Mesenchymal stem cell (in vitro differentiated cells and primary cell): ENCODE measurements around the gene PSMG1.

ENCODE experiments used
- DNase-seq: peaks from one replicate; pipeline ENCODE4 v3.0.0-alpha.2; 2013
- H2AFZ ChIP-seq: one replicate; pipeline ENCODE4 v1.6.1; 2013; ENCODE audit warnings: low read depth, mild to moderate bottlenecking, control low read depth, inconsistent platforms, low read length, moderate library complexity
- H2AK5ac ChIP-seq: 2 replicates; pipeline ENCODE4 v1.6.1; 2013; ENCODE audit warnings: low read length, moderate library complexity, mild to moderate bottlenecking, inconsistent platforms; ENCODE audit not compliant: severe bottlenecking
- H2BK120ac ChIP-seq: one replicate; pipeline ENCODE4 v1.6.1; 2013; ENCODE audit warnings: low read depth, mild to moderate bottlenecking, inconsistent platforms, low read length, moderate library complexity
- H2BK12ac ChIP-seq, 2 experiments: one replicate each; pipeline ENCODE4 v1.6.1; 2013; ENCODE audit warnings: inconsistent platforms in 2 of 2, low read length in 2 of 2, mild to moderate bottlenecking in 2 of 2, moderate library complexity in 2 of 2, control low read depth in 1 of 2
- H2BK15ac ChIP-seq: one replicate; pipeline ENCODE4 v1.6.1; 2013; ENCODE audit warnings: mild to moderate bottlenecking, low read depth, inconsistent platforms; ENCODE audit not compliant: poor library complexity, severe bottlenecking
- H2BK5ac ChIP-seq: 2 replicates; pipeline ENCODE4 v1.6.1; 2013; ENCODE audit warnings: low read depth, mild to moderate bottlenecking, low read length, control low read depth, inconsistent platforms; ENCODE audit not compliant: poor library complexity, severe bottlenecking
- H3K14ac ChIP-seq, 2 experiments: one replicate each; pipeline ENCODE4 v1.6.1; 2013; ENCODE audit warnings: inconsistent platforms in 2 of 2, low read length in 2 of 2, control low read depth in 1 of 2, mild to moderate bottlenecking in 1 of 2, moderate library complexity in 1 of 2
- H3K18ac ChIP-seq, 2 experiments: one replicate each; pipeline ENCODE4 v1.6.1; 2013; ENCODE audit warnings: inconsistent platforms in 2 of 2, low read length in 2 of 2, control low read depth in 1 of 2, low read depth in 1 of 2, mild to moderate bottlenecking in 1 of 2
- H3K23ac ChIP-seq, 2 experiments: one replicate each; pipeline ENCODE4 v1.6.1; 2013; ENCODE audit warnings: inconsistent platforms in 2 of 2, low read length in 2 of 2, mild to moderate bottlenecking in 2 of 2, moderate library complexity in 2 of 2, control low read depth in 1 of 2
- H3K27ac ChIP-seq: 2 replicates; pipeline ENCODE4 v1.5.1; 2013; ENCODE audit warnings: mild to moderate bottlenecking, moderate library complexity, low read length, control low read depth, inconsistent platforms; ENCODE audit not compliant: poor library complexity, severe bottlenecking
- H3K27me3 ChIP-seq, 2 experiments: 2 replicates each; pipeline versions ENCODE4 v1.6.1 to v1.7.0; 2013; ENCODE audit warnings: low read length in 2 of 2, mild to moderate bottlenecking in 2 of 2, moderate library complexity in 2 of 2, control low read depth in 1 of 2, inconsistent platforms in 1 of 2; ENCODE audit not compliant: control insufficient read depth in 1 of 2, insufficient read depth in 1 of 2
- H3K36me3 ChIP-seq, 2 experiments: 2 replicates each; pipeline versions ENCODE4 v1.6.1 to v1.7.0; 2013; ENCODE audit warnings: low read length in 2 of 2, control low read depth in 1 of 2, inconsistent platforms in 1 of 2, low read depth in 1 of 2, mild to moderate bottlenecking in 1 of 2; ENCODE audit not compliant: insufficient read depth in 2 of 2, control insufficient read depth in 1 of 2
- H3K4ac ChIP-seq, 2 experiments: one replicate each; pipeline ENCODE4 v1.6.1; 2013; ENCODE audit warnings: inconsistent platforms in 2 of 2, low read length in 2 of 2, mild to moderate bottlenecking in 2 of 2, moderate library complexity in 2 of 2, control low read depth in 1 of 2, low read depth in 1 of 2
- H3K4me1 ChIP-seq: 2 replicates; pipeline ENCODE4 v1.6.1; 2013; ENCODE audit warnings: low read depth, low read length, control low read depth; ENCODE audit not compliant: control insufficient read depth, insufficient read depth
- H3K4me2 ChIP-seq: 2 replicates; pipeline ENCODE4 v1.6.1; 2013; ENCODE audit warnings: low read length, mild to moderate bottlenecking, inconsistent platforms; ENCODE audit not compliant: poor library complexity, severe bottlenecking
- H3K4me3 ChIP-seq, 2 experiments: 2 replicates each; pipeline versions ENCODE4 v1.5.1 to v1.7.0; 2013; ENCODE audit warnings: low read length in 2 of 2, mild to moderate bottlenecking in 2 of 2, control low read depth in 1 of 2, low read depth in 1 of 2; ENCODE audit not compliant: insufficient read depth in 1 of 2
- H3K79me1 ChIP-seq: replicated peaks from 2 replicates; pipeline ENCODE4 v1.6.1; 2013; ENCODE audit warnings: mild to moderate bottlenecking, control low read depth, low read length, inconsistent platforms; ENCODE audit not compliant: poor library complexity, severe bottlenecking
- H3K9ac ChIP-seq: 2 replicates; pipeline ENCODE4 v1.7.0; 2013; ENCODE audit warnings: mild to moderate bottlenecking, low read length, moderate library complexity
- H3K9me3 ChIP-seq: 2 replicates; pipeline ENCODE4 v1.7.0; 2013; ENCODE audit warnings: mild to moderate bottlenecking, low read length; ENCODE audit not compliant: control insufficient read depth
- H4K8ac ChIP-seq: one replicate; pipeline ENCODE4 v1.6.1; 2013; ENCODE audit warnings: inconsistent platforms, mild to moderate bottlenecking, low read length, moderate library complexity
- H4K91ac ChIP-seq: one replicate; pipeline ENCODE4 v1.6.1; 2013; ENCODE audit warnings: mild to moderate bottlenecking, low read length, inconsistent platforms
- WGBS: methylation state at CpG from one replicate; pipeline ENCODE4 v1.1.7; 2013; ENCODE audit warnings: mixed read lengths; 5-methylcytosine and 5-hydroxymethylcytosine counted together

PSMG1 gene

DNA sequence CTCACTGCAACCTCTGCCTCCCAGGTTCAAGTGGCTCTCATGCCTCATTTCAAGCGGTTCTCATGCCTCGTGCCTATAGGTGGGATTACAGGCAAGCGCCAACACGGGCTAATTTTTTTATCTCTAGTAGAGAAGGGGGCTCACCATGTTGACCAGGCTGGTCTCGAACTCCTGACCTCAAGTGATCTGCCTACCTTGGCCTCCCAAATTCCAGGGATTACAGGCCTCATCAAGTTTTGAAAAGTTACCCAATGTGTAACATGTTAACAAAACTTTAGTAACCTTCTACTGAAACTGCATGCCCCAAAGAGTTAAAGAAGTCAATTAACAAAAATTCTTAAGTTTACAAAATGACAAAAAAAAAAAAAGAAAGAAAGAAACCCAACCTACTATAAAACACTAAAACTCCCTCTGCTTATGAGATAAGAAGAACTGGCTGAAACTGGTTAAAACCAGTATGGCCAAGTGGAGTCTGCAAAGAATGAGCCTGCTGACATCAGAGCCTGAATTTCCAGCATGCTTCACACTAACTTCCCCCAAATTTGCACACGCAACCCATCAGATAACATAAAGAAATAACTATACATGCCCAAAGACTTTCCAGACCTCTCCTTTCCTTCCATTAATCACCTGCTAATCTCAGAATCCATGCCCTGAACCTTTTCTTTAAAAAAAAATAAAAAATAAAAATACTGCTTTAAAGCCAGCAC is 25.5 kb upstream of the PSMG1 start:
- Histone ChIP-seq H4K8ac (peak overlapping the region; percentile 41), H3K4me3 (no peak overlapping the region), H3K23ac (no peak overlapping the region), H3K36me3 (peaks cover 16 to 90% of the 10 kb centered on the region in 2 experiments), H3K18ac (peak overlapping the region in 1 of 2 experiments; percentile 21), H3K9ac (no peak overlapping the region), H2BK15ac (no peak overlapping the region), H3K14ac (no peak overlapping the region), H3K79me1 (peaks cover 9% of the 10 kb centered on the region), H4K91ac (no peak overlapping the region), H3K27me3 (no peaks in the 10 kb centered on the region), H3K4ac (no peak overlapping the region), H3K4me1 (no peaks in the 10 kb centered on the region), H2BK120ac (no peak overlapping the region), H2BK12ac (no peak overlapping the region), H3K4me2 (no peak overlapping the region), H2BK5ac (no peak overlapping the region), H3K9me3 (no peaks in the 10 kb centered on the region), H3K27ac (no peak overlapping the region), H2AFZ (no peak overlapping the region), H2AK5ac (no peak overlapping the region)
- peak; percentile 14 for DNase-seq
- WGBS: 89% methylated on average over 6 of the region's 6 CpGs

DNA sequence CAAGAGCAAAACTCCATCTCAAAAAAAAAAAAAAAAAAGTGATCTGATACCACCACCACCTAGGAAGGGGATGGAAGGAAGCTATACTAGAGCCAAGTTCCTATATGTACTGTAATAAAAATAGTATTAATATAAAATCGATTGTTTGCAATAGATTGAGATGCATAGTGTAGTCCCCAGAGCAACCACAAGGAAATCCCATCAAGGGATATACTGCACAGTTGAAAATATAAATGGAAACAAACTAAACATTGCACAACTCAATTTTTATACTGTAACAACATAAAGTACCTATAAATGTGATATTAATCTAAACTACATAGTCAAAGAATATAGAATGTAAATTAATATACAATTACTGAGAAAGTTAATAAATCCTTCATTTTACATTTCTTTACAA is 20.9 kb upstream of the PSMG1 start:
- Histone ChIP-seq H3K27ac (no peak overlapping the region), H3K36me3 (peaks cover 31 to 85% of the 10 kb centered on the region in 2 experiments), H2BK15ac (no peak overlapping the region), H3K4me2 (no peak overlapping the region), H3K4me1 (no peaks in the 10 kb centered on the region), H4K8ac (no peak overlapping the region), H3K79me1 (peaks cover 13% of the 10 kb centered on the region), H3K27me3 (no peaks in the 10 kb centered on the region), H2BK5ac (no peak overlapping the region), H3K23ac (no peak overlapping the region), H2BK12ac (no peak overlapping the region), H2BK120ac (no peak overlapping the region), H2AK5ac (no peak overlapping the region), H3K4ac (no peak overlapping the region), H3K9me3 (no peaks in the 10 kb centered on the region), H4K91ac (no peak overlapping the region), H2AFZ (no peak overlapping the region), H3K9ac (no peak overlapping the region), H3K4me3 (no peak overlapping the region), H3K18ac (no peak overlapping the region), H3K14ac (no peak overlapping the region)
- WGBS: no CpG with 5 or more reads among the region's 1 CpG
- no peak for DNase-seq

DNA sequence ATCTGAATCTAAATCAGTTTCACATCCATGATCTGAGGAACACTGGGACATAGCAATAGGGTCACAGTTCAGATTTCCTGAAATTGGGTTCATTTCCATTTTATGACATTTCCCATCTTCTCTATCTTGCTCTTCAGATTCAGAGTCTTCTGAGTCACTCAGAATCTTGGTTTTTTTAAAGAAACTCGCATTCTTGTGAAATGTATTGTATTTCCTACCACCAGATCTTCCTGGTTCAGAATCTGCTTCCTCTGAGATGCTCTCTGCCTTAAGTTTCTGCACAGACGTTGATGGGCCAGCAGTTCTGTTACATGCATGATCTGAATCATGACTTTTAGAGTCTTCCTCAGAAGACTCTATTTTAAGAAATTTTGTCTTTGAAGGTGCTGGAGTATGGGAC is 15.5 kb upstream of the PSMG1 start:
- Histone ChIP-seq H3K18ac (no peak overlapping the region), H3K79me1 (peaks cover 18% of the 10 kb centered on the region), H2AK5ac (no peak overlapping the region), H3K4me1 (no peaks in the 10 kb centered on the region), H3K4ac (no peak overlapping the region), H3K27me3 (no peaks in the 10 kb centered on the region), H3K23ac (no peak overlapping the region), H2BK12ac (no peak overlapping the region), H2AFZ (no peak overlapping the region), H2BK15ac (no peak overlapping the region), H3K9me3 (no peaks in the 10 kb centered on the region), H2BK120ac (no peak overlapping the region), H3K36me3 (peaks cover 17 to 94% of the 10 kb centered on the region in 2 experiments), H4K91ac (no peak overlapping the region), H3K27ac (no peak overlapping the region), H3K9ac (no peak overlapping the region), H3K4me3 (no peak overlapping the region), H4K8ac (no peak overlapping the region), H3K4me2 (no peak overlapping the region), H2BK5ac (no peak overlapping the region), H3K14ac (no peak overlapping the region)
- no peak for DNase-seq
- 91% methylated on average over 2 of the region's 2 CpGs for WGBS

DNA sequence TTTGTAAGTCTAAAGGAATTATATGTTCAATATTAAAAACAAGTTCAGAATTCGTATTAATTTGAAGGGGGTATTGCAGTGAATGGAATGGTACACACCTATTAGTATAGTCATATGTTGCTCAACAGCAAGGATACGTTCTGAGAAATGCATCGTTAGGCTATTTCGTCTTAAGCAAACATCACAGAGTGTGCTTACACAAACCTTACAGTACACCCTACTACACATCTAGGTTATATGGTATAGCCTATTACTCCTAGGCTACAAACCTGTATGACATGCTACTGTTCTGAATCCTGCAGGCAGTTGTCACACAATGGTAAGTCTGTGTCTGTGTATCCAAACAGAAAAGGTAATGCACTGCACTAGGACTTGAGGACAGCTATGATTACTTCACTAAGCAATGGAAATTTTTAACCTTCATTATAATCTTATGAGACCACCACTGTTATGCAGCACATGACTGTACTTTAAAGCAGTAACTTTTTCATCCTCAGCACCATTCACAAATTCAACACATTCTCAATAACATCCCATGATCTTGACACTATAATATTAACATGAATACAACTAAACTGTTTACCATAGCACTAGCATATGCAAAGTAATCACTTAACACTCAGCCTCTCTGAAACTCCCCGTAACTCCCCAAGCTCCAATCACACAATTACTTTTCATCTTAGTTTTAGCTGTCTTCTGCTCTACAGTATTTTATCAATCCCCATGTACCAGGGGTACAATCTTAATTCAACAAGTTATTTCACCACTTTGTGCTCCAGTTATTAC is 14.4 kb upstream of the PSMG1 start:
- no peak overlapping the region for H3K4me3 ChIP-seq
- peaks cover 15% of the 10 kb centered on the region for H3K79me1 ChIP-seq
- H3K27ac ChIP-seq: no peak overlapping the region
- no peak overlapping the region for H2AFZ ChIP-seq
- 100% methylated on average over 4 of the region's 5 CpGs for WGBS
- no peak overlapping the region for H4K91ac ChIP-seq
- no peak overlapping the region for H4K8ac ChIP-seq
- no peak overlapping the region for H2AK5ac ChIP-seq
- no peak overlapping the region for H3K4ac ChIP-seq
- no peak overlapping the region for H2BK120ac ChIP-seq
- H3K18ac ChIP-seq: no peak overlapping the region
- H2BK12ac ChIP-seq: no peak overlapping the region
- no peak overlapping the region for H3K9ac ChIP-seq
- no peak overlapping the region for H2BK5ac ChIP-seq
- no peaks in the 10 kb centered on the region for H3K9me3 ChIP-seq
- no peak overlapping the region for H3K23ac ChIP-seq
- H3K27me3 ChIP-seq: no peaks in the 10 kb centered on the region
- DNase-seq: no peak
- no peak overlapping the region for H2BK15ac ChIP-seq
- H3K36me3 ChIP-seq: peaks cover 11 to 99% of the 10 kb centered on the region in 2 experiments
- no peak overlapping the region for H3K4me2 ChIP-seq
- H3K14ac ChIP-seq: no peak overlapping the region
- no peaks in the 10 kb centered on the region for H3K4me1 ChIP-seq
